GM18507 (cell line): Measurements from ENCODE around the gene NFYB.
"Not testable (repeated sequence)": the region's sequence is repeated elsewhere in the genome, so short reads cannot be mapped to it uniquely, and the experiment has no call there.

Experiments
- DNase-seq: peaks from one replicate; pipeline ENCODE4 v3.0.0; 2011; ENCODE audit warnings: low read depth; ENCODE audit not compliant: insufficient read length; ENCODE audit errors: extremely low spot score
- FAIRE-seq: peaks from 2 replicates; lab custom pipeline; 2011; peaks lifted over from hg19 to GRCh38; lab: Jason Lieb, UNC

Gene NFYB

DNA sequence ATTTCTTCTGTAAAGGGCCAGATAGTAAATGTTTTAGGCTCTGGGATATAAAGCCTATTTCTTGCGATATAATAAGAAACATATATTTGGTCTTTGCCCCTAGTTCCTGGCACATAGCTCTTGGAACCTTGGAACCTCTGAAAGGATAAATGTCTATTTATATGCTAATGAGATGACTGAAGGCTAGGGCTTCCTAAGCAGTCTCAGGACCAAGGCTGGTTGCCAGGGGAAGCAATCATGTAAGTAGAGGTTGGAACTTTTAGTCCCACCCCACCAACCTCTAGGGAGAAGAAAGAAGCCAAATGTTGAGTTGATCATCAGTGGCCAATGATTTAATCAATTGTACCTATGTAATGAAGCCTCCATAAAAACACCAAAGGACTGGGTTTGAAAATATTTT is 26.6 kb upstream of the NFYB start:
- FAIRE-seq = no peak

DNA sequence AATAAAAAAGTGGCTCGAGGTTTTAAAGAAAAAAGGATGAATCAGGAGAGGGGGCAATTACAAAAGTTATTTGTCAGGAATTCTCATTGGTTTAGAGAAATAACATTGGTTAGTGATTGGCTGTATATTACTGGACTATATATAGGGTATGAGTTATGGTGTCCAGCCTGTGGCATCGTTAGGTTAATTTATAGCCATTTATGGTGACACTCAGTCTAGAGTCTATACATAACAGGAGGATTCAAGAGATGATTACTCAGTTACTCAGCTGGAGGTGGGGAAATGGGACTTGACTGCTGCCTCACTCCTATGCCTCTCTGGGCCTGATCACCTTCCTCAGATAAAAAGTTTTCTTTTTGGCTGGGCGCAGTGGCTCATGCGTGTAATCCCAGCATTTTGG is 25.6 kb upstream of the NFYB start:
- FAIRE-seq (no peak), DNase-seq (no peak)

More for the DNA sequence above, 26.6 kb upstream of the NFYB start:
- DNase-seq = no peak

DNA sequence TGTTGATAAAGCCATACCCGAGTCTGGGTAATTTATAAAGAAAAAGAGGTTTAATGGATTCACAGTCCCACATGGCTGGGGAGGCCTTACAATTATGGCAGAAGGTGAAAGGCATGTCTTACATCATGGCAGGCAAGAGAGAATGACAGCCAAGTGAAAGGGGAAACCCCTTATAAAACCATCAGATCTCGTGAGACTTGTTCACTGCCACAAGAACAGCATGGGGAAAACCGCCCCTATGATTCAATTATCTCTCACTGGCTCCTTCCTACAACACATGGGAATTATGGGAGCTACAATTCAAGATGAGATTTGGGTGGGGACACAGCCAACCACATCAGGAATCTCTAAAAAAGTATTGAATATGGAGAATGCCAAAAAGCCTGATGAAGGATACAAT is 25.0 kb upstream of the NFYB start:
- DNase-seq, FAIRE-seq: not testable (repeated sequence)

DNA sequence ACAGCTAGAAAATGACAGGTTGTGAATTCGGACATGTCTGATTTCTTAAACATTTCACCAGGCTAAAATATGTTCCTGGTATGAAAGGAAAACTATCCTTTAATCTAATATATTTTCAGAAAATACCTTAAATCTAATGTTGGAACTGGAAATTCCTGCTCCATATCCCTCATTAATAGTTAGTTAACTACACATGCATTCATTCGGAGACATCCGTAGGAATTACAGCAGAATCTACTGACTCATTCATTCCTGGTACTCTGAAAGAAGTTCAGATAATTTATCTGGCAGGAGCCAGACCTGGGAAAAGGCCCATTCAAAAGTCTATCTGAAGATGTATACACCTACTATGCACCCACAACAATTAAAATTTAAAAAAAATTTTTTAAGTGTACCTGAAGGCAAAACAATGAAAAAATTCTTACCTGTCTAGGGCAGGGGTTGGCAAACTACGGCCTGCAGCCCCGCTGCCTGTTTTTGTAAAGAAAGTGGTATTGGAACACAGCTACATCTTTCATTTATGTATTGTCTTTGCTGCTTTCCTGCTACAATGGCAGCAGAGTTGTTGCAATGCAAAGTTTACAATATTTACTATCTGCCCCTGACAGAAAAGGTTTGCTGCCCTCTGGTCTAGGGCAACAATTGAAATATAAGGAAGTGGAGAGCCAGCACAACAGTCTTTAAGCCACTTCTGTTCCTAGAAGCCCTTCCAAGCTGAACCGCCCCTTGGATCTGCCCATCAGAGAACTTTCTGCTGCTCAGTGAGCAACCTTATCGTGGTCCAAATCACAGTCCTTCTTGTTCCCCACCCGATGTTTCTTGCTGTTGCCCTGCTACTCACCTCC is 17.9 kb upstream of the NFYB start:
- FAIRE-seq (no peak), DNase-seq (no peak)

DNA sequence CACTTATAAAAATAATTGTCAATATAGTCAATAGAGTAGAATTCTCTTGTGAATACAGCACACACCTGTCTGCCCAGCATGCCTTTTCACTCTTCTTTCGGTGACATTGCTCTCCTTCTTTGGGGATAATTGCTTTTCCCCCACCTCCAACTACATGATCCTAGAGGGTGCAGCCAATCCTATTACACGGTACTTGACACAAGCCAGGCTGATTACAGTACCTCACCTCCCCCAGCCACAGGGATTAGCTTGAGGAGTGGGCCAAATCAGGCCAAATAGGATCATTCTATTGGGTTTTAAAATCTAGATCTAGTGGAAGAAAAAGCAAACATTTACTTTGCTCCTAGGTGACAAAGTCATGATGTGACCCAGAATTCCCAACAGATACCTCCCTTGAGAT is 16.8 kb upstream of the NFYB start:
- no peak for DNase-seq
- FAIRE-seq = no peak

DNA sequence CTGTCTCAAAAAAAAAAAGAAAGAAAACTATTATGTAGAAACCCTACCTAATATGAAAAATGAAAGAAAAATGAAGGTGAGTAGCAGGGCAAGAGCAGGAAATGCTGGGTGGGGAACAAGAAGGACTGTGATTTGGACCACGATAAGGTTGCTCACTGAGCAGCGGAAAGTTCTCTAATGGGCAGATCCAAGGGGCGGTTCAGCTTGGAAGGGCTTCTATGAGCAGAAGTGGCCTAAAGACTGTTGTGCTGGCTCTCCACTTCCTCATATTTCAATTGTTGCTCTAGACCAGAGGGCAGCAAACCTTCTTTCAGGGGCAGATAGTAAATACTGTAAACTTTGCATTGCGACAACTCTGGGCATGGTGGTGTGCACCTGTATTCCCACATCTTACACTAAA is 16.3 kb upstream of the NFYB start:
- FAIRE-seq = no peak
- DNase-seq = no peak

DNA sequence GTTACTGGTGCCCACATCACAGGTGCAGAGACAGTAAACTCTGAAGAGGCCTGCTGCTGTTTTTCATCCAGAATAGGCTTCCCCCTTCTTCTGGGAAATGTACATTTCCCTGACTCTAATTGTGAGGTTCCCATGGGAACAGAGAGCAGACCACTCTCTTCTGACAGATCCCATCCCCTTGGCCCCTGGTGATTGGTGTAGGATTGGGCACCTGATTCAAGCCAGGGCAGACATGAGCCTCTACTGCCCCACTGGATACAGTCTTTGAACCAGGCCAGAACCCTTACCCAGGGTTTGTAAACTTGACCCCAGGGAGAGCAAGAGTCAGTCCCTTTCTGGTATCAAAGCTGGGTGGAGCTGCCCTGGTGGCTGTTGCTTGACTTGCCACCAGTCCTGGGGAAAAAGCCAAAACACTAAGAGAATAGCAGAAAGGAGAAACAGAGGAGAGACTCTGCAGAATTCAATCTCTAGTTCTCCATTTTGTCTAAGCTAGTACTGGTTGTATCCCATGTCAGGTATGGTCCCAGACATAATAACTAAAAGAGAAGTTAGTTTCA is 14.8 kb upstream of the NFYB start:
- DNase-seq (no peak), FAIRE-seq (no peak)

DNA sequence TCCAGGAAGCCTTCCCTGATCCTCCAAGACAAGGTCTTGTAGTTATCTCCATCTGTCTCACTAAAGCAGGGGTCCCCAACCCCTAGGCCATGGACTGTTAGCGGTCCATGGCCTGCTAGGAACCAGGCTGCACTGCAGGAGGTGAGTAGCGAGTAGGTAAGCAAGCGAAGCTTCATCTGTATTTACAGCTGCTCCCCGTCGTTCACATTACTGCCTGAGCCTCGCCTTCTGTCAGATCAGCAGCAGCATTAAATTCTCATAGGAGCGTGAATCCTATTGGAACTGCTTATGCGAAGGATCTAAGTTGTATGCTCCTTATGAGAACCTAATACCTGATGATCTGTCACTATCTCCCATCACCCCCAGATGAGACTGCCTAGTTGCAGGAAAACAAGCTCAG is 12.4 kb upstream of the NFYB start:
- DNase-seq (no peak), FAIRE-seq (no peak)

DNA sequence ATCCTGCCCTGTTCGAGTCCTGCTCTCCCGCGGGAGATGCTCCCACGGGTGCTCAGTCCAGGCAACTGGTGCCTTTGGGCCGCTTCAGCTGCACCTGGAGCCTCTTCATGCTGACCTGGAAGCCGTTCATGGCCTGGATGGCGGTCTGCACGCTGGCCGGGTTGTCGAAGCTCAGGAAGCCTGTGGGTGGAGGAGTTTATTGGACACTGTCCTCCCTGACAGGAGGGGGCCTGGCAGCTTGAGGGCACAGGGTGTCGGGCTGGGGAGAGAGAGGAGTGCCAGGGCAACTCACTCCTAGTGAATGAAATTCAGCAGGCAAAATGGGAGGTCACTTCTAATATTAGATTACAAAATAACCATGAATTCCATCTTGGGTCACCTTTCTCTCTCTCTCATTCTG is 9.3 kb upstream of the NFYB start:
- no peak for DNase-seq
- no peak for FAIRE-seq

DNA sequence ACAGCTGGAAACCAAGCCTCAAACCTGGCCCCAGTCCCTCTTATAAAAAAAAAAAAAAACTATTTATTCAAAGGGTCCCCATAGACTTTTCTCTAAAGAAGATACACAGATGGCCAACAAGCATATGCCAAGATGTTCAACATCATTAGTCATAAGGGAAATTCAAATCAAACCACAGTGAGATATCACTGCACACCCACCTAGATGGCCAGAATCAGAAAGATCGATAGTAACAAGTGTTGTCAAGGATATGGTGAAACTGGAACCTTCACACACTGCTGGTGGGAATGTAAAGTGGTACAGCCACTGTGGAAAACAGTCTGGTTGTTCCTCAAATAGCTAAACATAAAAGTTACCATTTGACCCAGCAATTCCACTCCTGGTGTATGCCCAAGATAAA is 5.9 kb upstream of the NFYB start:
- no peak for FAIRE-seq
- DNase-seq = no peak

DNA sequence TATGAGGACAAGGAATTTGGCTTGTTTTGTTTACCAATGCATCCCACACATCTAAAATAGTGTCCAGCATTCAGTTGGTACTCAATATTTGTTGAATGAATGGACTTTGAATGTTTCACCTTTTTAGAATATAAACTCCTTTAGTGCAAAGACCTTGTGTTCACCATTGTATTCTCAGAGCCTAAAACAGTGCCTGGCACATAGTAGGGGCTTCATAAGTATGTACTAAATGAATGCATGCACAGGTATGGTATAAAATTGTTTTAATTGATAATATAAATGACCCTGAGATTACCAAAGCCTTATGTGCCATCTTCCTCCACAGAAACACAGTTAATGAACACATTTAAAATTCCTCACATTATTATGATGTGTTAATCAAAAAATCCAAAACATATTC is 5.0 kb upstream of the NFYB start:
- DNase-seq (no peak), FAIRE-seq (no peak)

DNA sequence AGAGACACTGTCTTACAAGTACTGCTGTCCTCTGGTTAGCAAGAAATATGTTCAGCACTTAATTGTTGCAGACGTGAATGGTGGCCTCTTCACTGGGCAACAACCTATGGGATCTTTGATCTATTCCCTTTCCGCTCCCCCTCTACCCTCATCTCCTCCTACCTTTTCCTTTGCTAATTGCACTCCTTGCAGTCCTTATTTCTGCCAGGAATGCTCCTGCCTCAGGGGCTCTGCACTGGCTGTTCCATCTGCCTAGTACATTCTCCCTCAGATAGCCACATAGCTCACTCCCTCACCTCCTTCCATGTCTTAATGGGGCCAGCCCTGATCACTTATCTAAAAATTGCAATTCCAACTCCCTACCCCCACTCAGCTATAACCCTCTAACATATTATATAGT is 4.5 kb upstream of the NFYB start:
- DNase-seq = no peak
- FAIRE-seq = no peak

DNA sequence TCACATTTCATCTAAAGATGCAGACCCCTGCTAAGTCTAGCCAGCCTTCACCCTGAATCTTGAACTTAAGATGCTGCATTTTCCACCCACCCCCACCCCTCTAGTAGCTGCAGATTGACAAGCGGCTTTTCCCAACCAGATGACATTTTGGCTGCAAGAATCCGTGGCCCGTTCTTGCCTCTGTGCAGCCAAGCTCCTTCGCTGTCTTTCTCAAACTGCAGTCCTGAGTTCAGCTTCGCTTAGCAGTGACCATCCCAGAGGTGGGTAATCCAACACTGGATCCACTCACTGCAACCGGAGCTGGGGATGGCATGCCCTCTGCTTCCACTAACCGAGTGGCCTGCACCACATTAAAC is 765 bp upstream of the NFYB start:
- FAIRE-seq (no peak), DNase-seq (no peak)

DNA sequence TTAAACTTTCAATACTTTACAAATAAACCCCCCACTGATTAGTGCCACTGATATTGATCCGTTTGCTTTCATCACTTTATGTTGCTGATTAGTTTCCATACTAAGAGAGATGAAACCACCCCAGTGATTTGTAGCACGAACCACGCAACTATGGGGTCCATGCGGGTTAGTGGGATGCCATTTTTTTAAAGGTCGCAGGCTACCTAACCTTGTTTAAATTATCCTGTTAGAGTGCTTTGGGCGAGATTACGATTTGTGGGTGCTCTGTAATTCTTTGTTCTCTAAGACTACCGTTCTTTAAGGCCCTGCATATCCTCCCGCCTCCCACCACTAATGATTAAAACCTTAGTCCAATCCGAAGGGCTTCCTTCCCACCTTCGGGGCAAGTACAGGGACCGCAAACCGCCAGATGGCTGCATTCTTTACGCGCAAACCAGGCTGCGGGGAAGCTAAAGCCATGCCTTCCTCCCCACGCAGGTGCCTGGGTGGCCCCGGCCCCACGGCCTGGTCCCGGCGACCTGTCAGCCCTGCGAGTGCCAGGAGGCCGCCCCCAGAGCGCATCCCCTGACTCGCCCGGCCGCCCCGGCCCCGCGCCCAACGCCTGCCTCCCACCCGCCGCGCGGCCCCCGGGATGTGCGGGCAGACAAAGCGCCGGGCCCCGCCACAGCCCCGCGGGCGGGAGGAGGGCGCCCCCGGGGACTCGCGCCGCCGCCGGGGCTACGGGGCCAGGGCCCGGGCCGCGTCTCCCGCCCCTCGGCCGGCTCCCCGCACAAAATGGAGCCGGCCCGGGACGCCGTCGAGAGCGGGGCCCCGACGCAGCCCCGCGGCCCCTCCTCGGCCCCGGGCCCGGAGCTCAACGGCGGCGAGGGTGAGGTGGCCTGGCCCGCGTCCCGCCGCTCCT is 759 bp downstream of the NFYB start:
- FAIRE-seq = peak; percentile 49
- DNase-seq = no peak

DNA sequence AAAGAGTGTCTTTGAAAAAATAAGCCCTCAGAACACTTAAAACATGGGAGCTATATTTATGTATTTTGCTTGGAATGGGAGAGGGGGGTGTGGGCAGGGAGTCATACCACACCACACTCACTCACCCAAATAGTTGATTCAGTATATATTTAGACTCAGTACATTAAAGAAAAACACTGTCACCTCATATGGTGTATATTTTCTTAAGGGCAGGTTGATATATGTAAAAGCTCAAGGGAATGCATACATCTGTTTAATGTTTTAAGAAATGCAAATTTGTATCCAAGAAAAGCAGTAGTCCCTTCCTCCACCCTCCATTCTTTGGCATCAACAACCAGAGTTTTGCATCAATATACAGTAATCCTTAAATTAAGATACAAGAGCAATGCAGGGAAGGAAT is 1.4 kb downstream of the NFYB start:
- DNase-seq = no peak
- FAIRE-seq = no peak

DNA sequence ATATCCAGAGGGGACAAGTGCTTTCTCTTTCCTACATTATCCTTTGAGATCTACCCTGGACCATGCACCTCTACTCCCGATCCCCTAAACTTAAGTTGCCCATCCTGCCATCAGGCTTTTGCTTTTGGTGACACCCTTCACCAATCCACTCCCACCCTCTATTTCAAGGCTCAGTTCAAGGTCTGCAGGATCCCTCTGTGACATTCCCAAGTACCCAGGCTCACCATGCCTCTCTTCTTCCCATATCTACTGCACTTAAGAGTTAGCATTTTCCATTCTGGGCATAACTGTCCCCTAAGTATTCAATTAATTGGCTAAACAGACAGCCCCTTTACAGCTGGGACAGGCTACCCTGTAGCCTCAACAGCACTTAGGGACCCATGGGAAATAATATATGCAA is 3.1 kb downstream of the NFYB start:
- no peak for FAIRE-seq

DNA sequence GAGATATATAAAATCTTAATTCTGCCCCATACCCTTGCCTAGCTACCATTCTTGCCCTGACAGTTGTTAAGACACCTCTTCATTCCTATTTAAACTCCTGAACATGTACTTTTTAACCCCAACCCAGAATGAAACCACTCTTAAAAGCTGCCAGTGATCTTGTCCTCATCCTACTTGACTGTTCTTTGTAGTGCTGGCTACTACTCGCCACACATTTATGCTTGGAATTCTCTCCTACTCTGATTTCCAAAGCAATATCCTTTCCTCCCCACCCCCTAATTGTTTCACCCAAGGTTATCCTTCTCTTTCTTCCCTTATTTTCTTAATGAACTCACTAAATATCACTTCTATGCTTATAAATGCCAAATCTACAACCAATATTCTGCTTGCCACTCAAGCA is 4.1 kb downstream of the NFYB start:
- no peak for FAIRE-seq
- DNase-seq = no peak

More for the DNA sequence above, 3.1 kb downstream of the NFYB start:
- no peak for DNase-seq

DNA sequence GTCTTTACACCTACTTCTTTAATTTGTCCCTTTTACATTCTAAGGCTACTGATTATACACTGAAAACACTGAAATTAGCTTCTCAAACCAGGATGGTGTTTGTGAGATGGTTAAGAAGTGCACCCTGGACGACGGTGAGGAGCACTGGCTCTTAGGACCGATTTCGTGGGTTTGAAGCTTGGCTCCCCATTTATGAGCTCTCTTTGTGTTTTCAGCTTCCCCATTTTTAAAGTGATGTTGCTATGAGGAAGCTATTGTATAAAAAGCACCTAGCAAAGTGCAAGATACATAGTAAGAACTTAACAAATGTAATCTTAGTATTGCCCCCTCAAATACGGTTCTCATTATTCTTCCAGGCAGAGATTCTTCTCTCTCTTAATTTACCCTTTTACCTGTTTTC is 4.7 kb downstream of the NFYB start:
- DNase-seq = no peak
- no peak for FAIRE-seq

DNA sequence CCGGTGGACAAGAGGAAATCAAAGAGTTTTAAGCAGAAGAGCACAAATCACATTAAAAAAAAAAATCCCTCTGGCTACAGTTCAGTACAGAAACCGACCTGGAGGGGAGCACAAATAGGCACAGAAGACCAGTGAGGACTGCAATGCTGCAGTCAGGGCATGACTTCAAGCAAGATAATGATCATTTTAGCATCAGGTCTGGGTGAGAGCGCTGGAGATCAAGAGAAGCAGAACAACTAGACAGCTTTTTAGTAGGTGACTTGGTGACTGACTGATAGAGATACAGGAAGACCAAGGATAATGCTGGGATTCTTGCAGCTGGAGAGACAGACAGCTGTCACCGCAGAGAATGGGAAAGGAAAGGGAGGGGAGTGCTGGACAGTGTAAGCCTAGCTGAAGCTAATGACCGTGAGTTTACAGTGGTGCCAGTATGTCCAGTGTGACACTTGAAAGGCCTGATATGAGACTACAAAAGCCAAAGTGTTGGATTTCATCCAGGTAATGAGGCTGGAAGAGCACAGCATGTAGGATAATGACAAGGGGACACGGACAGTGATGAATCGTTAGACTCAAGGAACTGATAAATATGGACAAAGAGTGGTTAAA is 5.6 kb downstream of the NFYB start:
- FAIRE-seq (no peak), DNase-seq (no peak)

DNA sequence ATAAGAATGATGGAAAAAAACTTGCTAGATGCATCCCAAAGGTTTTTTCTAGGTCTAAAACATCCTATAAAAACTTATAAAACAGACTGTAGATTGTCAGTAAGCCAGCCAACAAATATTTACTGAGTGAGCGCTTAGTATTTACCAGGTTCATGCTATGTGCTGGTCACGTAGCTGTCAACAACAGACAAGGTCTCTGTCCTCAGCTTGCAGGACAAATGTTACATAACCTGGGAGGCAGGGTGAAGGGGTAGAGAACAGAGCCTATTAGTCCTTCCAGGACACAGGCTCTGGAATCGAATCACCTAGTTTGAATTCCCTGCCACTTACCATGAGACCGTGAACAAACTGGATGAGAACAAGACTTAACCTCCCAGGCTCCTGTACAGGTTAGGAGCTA is 6.4 kb downstream of the NFYB start:
- no peak for DNase-seq
- no peak for FAIRE-seq
